HT-29 (cell line): ENCODE measurements around the gene TMEM223. TPM values are rescaled to one million over a fixed set of nuclear protein-coding genes. Genes with fewer than 3 reads are reported as not detected.
"Not testable (repeated sequence)": the region's sequence is repeated elsewhere in the genome, so short reads cannot be mapped to it uniquely, and the experiment has no call there.

Source experiments
- DNase-seq: peaks from one replicate; pipeline ENCODE4 v3.0.0-alpha.2; 2015; ENCODE audit warnings: low spot score
- small RNA-seq: library from RNA; depleted of rRNA; stranded (forward); fragments of <200 nt; gene quantifications from one replicate; pipeline ENCODE3, GENCODE V24; 2014
- total RNA-seq: library from RNA; depleted of rRNA; stranded (reverse); fragments of >200 nt; shearing (Covaris generic); gene quantifications from 2 replicates; pipeline ENCODE4 v1.2.3, GENCODE V29; 2014; rRNA removed

Gene TMEM223
- total RNA-seq, 1 experiment from 2014 or later: 77.3 TPM

GRCh38 chr11:62753736-62754603 lies 37.8 kb downstream of the TMEM223 start, which contains the start of gene ZBTB3:
Gene ZBTB3 (minus strand): TSS chr11:62754160. CDS start chr11:62753664, 496 bp downstream.
- DNase-seq: peak; percentile 100

DNA sequence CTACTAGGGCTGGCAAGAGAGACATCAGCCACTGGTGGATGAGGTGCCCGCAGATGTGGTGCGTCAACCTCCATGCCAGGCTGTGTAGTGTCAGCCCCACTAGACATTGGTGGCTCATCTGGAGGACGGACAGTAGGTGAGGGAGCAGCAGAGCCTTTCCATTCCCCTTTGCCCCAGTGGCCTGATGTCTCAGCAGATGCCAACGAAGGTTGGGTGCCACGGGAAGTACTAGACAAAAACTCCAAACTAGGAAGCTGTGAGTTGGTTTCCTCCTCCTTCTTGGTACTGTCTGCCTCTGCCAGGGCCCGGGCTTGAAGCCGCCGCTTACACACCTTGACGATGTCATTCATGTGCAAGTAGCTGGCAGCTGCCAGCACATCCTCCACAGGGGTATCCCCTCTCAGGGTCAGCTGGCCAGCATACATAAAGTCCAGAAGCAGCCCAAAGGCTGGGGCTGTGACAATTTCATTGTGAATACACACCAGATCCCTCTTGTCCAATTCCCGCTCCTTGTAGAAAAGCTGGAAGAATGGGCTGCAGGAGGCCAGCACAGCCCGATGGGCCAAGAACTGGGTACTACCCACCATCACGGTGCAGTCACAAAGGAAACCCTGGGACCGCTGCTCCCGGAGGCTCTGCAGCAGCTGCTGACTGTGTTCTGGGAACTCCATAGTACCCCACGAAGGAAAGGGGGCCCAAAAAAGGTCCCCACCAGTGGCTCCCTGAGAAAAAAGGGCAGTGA lies 38.6 kb downstream of the TMEM223 start:
- no peak for DNase-seq

GRCh38 chr11:62752177-62752785 lies 39.5 kb downstream of the TMEM223 start:
- no peak for DNase-seq

GRCh38 chr11:62749931-62750330 lies 41.9 kb downstream of the TMEM223 start:
- not testable (repeated sequence) for DNase-seq

GRCh38 chr11:62747475-62748160 lies 44.2 kb downstream of the TMEM223 start:
- DNase-seq: no peak

Small RNAs within 50 kb of the gene (small RNA-seq; reads per million reads assigned to genes)
- gene MIR6514: not detected
- not detected for gene RNU6-118P

Other genes with a start within 250 kb of the TMEM223 start
- 281 and 282 TPM in 2 replicates for gene AHNAK, start 245.2 kb downstream of the TMEM223 start, total RNA-seq
- 1,888 and 1,945 TPM in 2 replicates for gene EEF1G, start 218.1 kb downstream of the TMEM223 start, total RNA-seq
- 19.3 and 25.1 TPM in 2 replicates for gene TUT1, start 200.5 kb downstream of the TMEM223 start, total RNA-seq
- gene MTA2, start 190.1 kb downstream of the TMEM223 start, total RNA-seq: 223 and 229 TPM in 2 replicates
- gene EML3, start 179.2 kb downstream of the TMEM223 start, total RNA-seq: 72.3 and 72.5 TPM in 2 replicates
- gene ROM1, start 178.7 kb downstream of the TMEM223 start, total RNA-seq: 10.9 and 13.6 TPM in 2 replicates
- gene B3GAT3, start 170.0 kb downstream of the TMEM223 start, total RNA-seq: 63.1 and 82.8 TPM in 2 replicates
- gene GANAB, start 145.4 kb downstream of the TMEM223 start, total RNA-seq: 257 and 314 TPM in 2 replicates
- gene INTS5, start 138.7 kb downstream of the TMEM223 start, total RNA-seq: 44.6 and 47.4 TPM in 2 replicates
- gene C11orf98, start 126.8 kb downstream of the TMEM223 start, total RNA-seq: 272 and 322 TPM in 2 replicates
- 24.5 and 25.2 TPM in 2 replicates for gene CSKMT, start 126.7 kb downstream of the TMEM223 start, total RNA-seq
- 124 and 141 TPM in 2 replicates for gene UQCC3, start 120.3 kb downstream of the TMEM223 start, total RNA-seq
- gene LBHD1, start 119.7 kb downstream of the TMEM223 start, total RNA-seq: 11.3 and 13.3 TPM in 2 replicates
- 247 and 265 TPM in 2 replicates for gene UBXN1, start 112.9 kb downstream of the TMEM223 start, total RNA-seq
- gene LRRN4CL, start 102.5 kb downstream of the TMEM223 start, total RNA-seq: 0.50 TPM in 1 of 2 replicates, not detected in the other
- gene BSCL2, start 84.6 kb downstream of the TMEM223 start, total RNA-seq: 147 and 161 TPM in 2 replicates
- not detected in 2 replicates for gene GNG3, start 84.3 kb downstream of the TMEM223 start, total RNA-seq
- 12.2 and 12.3 TPM in 2 replicates for gene HNRNPUL2, start 64.5 kb downstream of the TMEM223 start, total RNA-seq
- gene TTC9C, start 63.5 kb downstream of the TMEM223 start, total RNA-seq: 32.4 and 45.5 TPM in 2 replicates
- 10.6 and 13.1 TPM in 2 replicates for gene ZBTB3, start 37.8 kb downstream of the TMEM223 start, total RNA-seq
- gene POLR2G, start 30.4 kb downstream of the TMEM223 start, total RNA-seq: 138 and 141 TPM in 2 replicates
- 57.9 and 71.7 TPM in 2 replicates for gene TAF6L, start 20.6 kb downstream of the TMEM223 start, total RNA-seq
- 87.6 and 114 TPM in 2 replicates for gene TMEM179B, start 4.6 kb downstream of the TMEM223 start, total RNA-seq
- gene NXF1, start 13.4 kb upstream of the TMEM223 start, total RNA-seq: 24.4 and 31.7 TPM in 2 replicates
- 64.6 and 80.6 TPM in 2 replicates for gene STX5, start 40.0 kb upstream of the TMEM223 start, total RNA-seq
- gene TEX54, start 40.8 kb upstream of the TMEM223 start, total RNA-seq: 0.61 TPM in 1 of 2 replicates, not detected in the other
- gene WDR74, start 47.6 kb upstream of the TMEM223 start, total RNA-seq: 183 and 191 TPM in 2 replicates
- gene SLC3A2, start 88.9 kb upstream of the TMEM223 start, total RNA-seq: 418 and 438 TPM in 2 replicates
- gene CHRM1, start 129.4 kb upstream of the TMEM223 start, total RNA-seq: 0.18 TPM in 1 of 2 replicates, not detected in the other
- gene SLC22A6, start 193.0 kb upstream of the TMEM223 start, total RNA-seq: not detected in 2 replicates
- not detected in 2 replicates for gene SLC22A8, start 223.8 kb upstream of the TMEM223 start, total RNA-seq